OCI-LY1 (cell line): Measurements from ENCODE around the gene CPA4.

Source experiments
- CTCF ChIP-seq: fragments of 200-600 bp; sonication (generic), shearing (Covaris generic); IDR thresholded peaks from 2 replicates; pipeline ENCODE4 v1.5.1; 2017; ENCODE audit warnings: mild to moderate bottlenecking, antibody characterized with exemption, low read length, moderate library complexity, mixed read lengths
- EZH2 ChIP-seq: fragments of 200-600 bp; sonication (generic), shearing (Covaris generic); IDR thresholded peaks from 2 replicates; pipeline ENCODE4 v1.8.0; 2017; ENCODE audit warnings: borderline replicate concordance, mixed run types, mild to moderate bottlenecking, antibody characterized with exemption, low read length, moderate library complexity, mixed read lengths

GRCh38 chr7:130365088-130365487, 72.1 kb downstream of the CPA4 start:
- TF ChIP-seq CTCF (no peak), EZH2 (no peak)
